Measurements from ENCODE around the gene JUP.

DNA sequence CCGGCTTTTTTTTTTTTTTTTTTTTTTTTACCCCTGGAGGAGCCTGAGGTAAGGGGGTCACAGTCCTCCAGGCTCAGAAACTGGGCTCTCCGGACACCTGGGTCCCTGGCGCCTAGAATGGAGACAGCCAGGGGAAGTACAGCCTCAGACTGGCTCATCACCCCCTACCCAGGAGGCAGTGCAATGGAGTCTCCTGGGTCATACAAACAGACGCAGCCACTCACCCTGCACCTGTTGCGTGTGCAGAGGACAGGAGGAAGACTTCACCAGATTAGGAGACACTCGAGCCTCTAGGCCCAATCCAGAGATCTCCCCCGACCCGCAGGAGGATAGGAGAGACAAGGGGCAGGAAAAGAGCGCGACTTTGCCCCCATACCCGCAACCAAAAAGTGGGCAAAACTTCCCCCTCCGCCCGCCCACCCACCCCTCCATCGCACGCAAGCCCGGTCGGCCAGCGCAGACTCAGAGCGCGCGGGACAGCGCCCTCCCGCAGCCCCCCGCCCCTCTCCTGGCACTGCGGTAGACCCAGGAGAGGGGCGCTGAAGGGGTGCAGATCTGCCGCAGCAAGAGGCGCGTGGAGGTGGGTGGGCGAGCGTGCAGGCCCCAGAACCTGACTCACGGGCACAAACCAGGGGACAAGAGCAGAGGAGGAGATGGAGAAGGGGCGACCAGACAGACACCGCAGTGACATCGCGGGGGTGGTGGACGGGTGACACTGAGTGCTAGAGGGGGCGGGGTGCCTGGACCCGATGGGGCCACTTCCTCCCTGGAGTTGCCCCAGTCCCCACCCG is 53.0 kb downstream of the JUP start:
- TF ChIP-seq, protein P1, sequence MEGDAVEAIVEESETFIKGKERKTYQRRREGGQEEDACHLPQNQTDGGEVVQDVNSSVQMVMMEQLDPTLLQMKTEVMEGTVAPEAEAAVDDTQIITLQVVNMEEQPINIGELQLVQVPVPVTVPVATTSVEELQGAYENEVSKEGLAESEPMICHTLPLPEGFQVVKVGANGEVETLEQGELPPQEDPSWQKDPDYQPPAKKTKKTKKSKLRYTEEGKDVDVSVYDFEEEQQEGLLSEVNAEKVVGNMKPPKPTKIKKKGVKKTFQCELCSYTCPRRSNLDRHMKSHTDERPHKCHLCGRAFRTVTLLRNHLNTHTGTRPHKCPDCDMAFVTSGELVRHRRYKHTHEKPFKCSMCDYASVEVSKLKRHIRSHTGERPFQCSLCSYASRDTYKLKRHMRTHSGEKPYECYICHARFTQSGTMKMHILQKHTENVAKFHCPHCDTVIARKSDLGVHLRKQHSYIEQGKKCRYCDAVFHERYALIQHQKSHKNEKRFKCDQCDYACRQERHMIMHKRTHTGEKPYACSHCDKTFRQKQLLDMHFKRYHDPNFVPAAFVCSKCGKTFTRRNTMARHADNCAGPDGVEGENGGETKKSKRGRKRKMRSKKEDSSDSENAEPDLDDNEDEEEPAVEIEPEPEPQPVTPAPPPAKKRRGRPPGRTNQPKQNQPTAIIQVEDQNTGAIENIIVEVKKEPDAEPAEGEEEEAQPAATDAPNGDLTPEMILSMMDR (IDR thresholded peaks at IDR 0.05): no peak
- no peak for TF ChIP-seq POLR2A (IDR thresholded peaks at IDR 0.05)

All from body of pancreas (tissue), 4 donors.